HepG2 (cell line): ENCODE data around the gene ETV2. TPM values are rescaled to one million over a fixed set of nuclear protein-coding genes. Genes with fewer than 3 reads are reported as not detected.

ENCODE experiments used
- FOXA3 ChIP-seq: IDR thresholded peaks from 2 replicates; pipeline ENCODE4 v1.6.1; 2016; ENCODE audit warnings: missing genetic modification reagents, missing compliant biosample characterization
- GPN1 ChIP-seq: sonication (generic); formaldehyde crosslinking; IDR thresholded peaks from 2 replicates; pipeline ENCODE4 v1.5.1; 2020; ENCODE audit warnings: missing genetic modification reagents, borderline replicate concordance
- HMG20A ChIP-seq: IDR thresholded peaks from 2 replicates; pipeline ENCODE4 v1.6.1; 2016; ENCODE audit warnings: borderline replicate concordance
- HNF4A ChIP-seq: sonication (generic); formaldehyde crosslinking; IDR thresholded peaks from 2 replicates; pipeline ENCODE4 v1.4.0; 2020; ENCODE audit warnings: missing genetic modification reagents
- LRRFIP1 ChIP-seq: sonication (generic); formaldehyde crosslinking; conservative IDR thresholded peaks from 2 replicates; pipeline ENCODE4 v1.4.0; 2020; ENCODE audit warnings: missing genetic modification reagents
- MATR3 ChIP-seq: sonication (generic); formaldehyde crosslinking; IDR thresholded peaks from 2 replicates; pipeline ENCODE4 v1.4.0; 2020; ENCODE audit warnings: missing genetic modification reagents
- NPAS2 ChIP-seq: sonication (generic); formaldehyde crosslinking; IDR thresholded peaks from 2 replicates; pipeline ENCODE4 v1.8.0; 2022; ENCODE audit warnings: mild to moderate bottlenecking, missing genetic modification reagents, borderline replicate concordance
- POLR2AphosphoS2 ChIP-seq: IDR thresholded peaks from 2 replicates; pipeline ENCODE4 v1.6.1; 2011; ENCODE audit warnings: low read depth, low read length, improper control_type of control experiment
- RARG ChIP-seq: sonication (generic); formaldehyde crosslinking; IDR thresholded peaks from 2 replicates; pipeline ENCODE4 v1.4.0; 2020; ENCODE audit warnings: low read depth, mild to moderate bottlenecking, missing genetic modification reagents
- RELA ChIP-seq: sonication (generic); formaldehyde crosslinking; IDR thresholded peaks from 2 replicates; pipeline ENCODE4 v1.4.0; 2020; ENCODE audit warnings: missing genetic modification reagents
- SMAD3 ChIP-seq: sonication (generic); formaldehyde crosslinking; IDR thresholded peaks from 2 replicates; pipeline ENCODE4 v1.4.0; 2020; ENCODE audit warnings: missing genetic modification reagents
- SPEN ChIP-seq: sonication (generic); formaldehyde crosslinking; IDR thresholded peaks from 2 replicates; pipeline ENCODE4 v1.5.1; 2020; ENCODE audit warnings: low read depth, mild to moderate bottlenecking, missing genetic modification reagents
- ZKSCAN1 ChIP-seq: fragments of 150-350 bp; IDR thresholded peaks from 2 replicates; pipeline ENCODE4 v1.6.1; 2014; ENCODE audit warnings: low read length
- ZMAT3 ChIP-seq: sonication (generic); formaldehyde crosslinking; conservative IDR thresholded peaks from 2 replicates; pipeline ENCODE4 v1.7.0; 2021; ENCODE audit warnings: missing genetic modification reagents
- ZNF225 ChIP-seq: sonication (generic); formaldehyde crosslinking; IDR thresholded peaks from 2 replicates; pipeline ENCODE4 v1.4.0; 2020; ENCODE audit warnings: mild to moderate bottlenecking, missing genetic modification reagents
- ZNF33B ChIP-seq: sonication (generic); formaldehyde crosslinking; IDR thresholded peaks from 2 replicates; pipeline ENCODE4 v1.5.1; 2020; ENCODE audit warnings: mild to moderate bottlenecking, missing genetic modification reagents
- ZNF383 ChIP-seq: sonication (generic); formaldehyde crosslinking; IDR thresholded peaks from 2 replicates; pipeline ENCODE4 v1.4.0; 2020; ENCODE audit warnings: missing genetic modification reagents, mild to moderate bottlenecking, borderline replicate concordance
- ZNF546 ChIP-seq: sonication (generic); formaldehyde crosslinking; conservative IDR thresholded peaks from 2 replicates; pipeline ENCODE4 v1.8.1; 2023; ENCODE audit warnings: mild to moderate bottlenecking, missing genetic modification reagents
- ZNF615 ChIP-seq: sonication (generic); formaldehyde crosslinking; IDR thresholded peaks from 2 replicates; pipeline ENCODE4 v1.5.0; 2020; ENCODE audit warnings: mild to moderate bottlenecking, missing genetic modification reagents, borderline replicate concordance
- ZNF781 ChIP-seq: sonication (generic); formaldehyde crosslinking; IDR thresholded peaks from 2 replicates; pipeline ENCODE4 v1.5.1; 2020; ENCODE audit warnings: borderline replicate concordance, mild to moderate bottlenecking, missing genetic modification reagents; ENCODE audit errors: not compliant biosample characterization
- polyA plus RNA-seq, 8 experiments: library from polyadenylated mRNA; depleted of rRNA in 3 of 8; stranded (reverse) in 7 of 8; unstranded in 1 of 8; fragments of >200 nt; fragmentation: Illumina TruSeq in 4 of 8; extraction: Trizol in 4 of 8; gene quantifications; 2 replicates each; pipeline versions ENCODE4 v1.2.1 to v1.2.3, GENCODE V29; 2011 to 2016; ENCODE audit warnings: low read depth in 4 of 8, missing spikeins in 1 of 8, mixed read lengths in 1 of 8; ENCODE audit not compliant: insufficient read depth in 1 of 8
- total RNA-seq, 5 experiments: library from RNA; depleted of rRNA; stranded (reverse); fragments of >200 nt; fragmentation: Illumina TruSeq; extraction: Trizol; gene quantifications; 2 replicates each; pipeline ENCODE4 v1.2.3, GENCODE V29; 2016; ENCODE audit warnings: low read depth in 1 of 5
- TF ChIP-seq, protein P1 (sequence below): sonication (generic); formaldehyde crosslinking; IDR thresholded peaks from 2 replicates; pipeline ENCODE4 v1.4.0; 2020; ENCODE audit warnings: missing genetic modification reagents
- TF ChIP-seq, protein P2 (sequence below): fragments of 450-650 bp; IDR thresholded peaks from 2 replicates; pipeline ENCODE4 v1.6.1; 2017; ENCODE audit warnings: mild to moderate bottlenecking

ETV2 gene
- total and polyA plus RNA-seq, 2 of the 13 experiments (the other 11 are each of a cell fraction or from before 2014, with no cell fraction given) = 0.07 to 0.20 TPM

DNA sequence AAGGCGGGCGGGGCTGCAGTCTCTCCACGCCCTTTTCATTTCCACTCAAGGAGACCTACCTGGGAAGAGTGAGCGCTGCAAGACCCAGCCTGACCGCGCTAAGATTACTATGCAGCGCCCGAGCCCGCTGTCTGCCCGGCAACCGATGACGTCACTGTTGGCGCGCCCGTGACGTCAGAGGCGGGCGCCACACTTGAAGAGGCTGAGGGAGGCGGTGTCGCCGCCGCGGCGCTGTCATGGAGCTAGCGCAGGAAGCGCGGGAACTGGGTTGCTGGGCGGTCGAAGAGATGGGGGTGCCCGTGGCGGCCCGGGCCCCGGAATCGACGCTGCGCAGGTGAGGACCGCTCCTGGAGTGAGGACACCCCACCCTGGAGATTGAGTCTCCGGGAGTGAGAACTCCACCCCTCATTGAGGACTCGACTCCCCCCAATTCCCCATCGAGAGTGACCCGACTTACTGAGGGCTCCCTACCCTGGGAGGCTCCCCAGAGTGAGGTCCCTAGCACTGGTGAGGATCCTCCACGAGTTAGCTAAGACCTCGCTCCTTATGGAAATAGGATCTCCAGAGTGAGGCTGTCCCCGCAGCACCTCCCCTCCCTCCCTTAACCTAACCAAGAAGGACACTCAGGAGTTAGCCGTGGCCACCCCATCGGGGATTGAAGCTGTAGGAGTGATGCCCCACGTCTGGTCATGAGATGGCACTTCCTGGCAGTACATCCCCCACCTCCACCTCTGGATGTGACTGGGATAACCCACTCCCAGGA, 28.8 kb upstream of the ETV2 start, which contains the start of gene HAUS5 (continued):
- TF ChIP-seq, protein P1, sequence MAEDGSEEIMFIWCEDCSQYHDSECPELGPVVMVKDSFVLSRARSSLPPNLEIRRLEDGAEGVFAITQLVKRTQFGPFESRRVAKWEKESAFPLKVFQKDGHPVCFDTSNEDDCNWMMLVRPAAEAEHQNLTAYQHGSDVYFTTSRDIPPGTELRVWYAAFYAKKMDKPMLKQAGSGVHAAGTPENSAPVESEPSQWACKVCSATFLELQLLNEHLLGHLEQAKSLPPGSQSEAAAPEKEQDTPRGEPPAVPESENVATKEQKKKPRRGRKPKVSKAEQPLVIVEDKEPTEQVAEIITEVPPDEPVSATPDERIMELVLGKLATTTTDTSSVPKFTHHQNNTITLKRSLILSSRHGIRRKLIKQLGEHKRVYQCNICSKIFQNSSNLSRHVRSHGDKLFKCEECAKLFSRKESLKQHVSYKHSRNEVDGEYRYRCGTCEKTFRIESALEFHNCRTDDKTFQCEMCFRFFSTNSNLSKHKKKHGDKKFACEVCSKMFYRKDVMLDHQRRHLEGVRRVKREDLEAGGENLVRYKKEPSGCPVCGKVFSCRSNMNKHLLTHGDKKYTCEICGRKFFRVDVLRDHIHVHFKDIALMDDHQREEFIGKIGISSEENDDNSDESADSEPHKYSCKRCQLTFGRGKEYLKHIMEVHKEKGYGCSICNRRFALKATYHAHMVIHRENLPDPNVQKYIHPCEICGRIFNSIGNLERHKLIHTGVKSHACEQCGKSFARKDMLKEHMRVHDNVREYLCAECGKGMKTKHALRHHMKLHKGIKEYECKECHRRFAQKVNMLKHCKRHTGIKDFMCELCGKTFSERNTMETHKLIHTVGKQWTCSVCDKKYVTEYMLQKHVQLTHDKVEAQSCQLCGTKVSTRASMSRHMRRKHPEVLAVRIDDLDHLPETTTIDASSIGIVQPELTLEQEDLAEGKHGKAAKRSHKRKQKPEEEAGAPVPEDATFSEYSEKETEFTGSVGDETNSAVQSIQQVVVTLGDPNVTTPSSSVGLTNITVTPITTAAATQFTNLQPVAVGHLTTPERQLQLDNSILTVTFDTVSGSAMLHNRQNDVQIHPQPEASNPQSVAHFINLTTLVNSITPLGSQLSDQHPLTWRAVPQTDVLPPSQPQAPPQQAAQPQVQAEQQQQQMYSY = no peak
- TF ChIP-seq ZNF383 = no peak
- TF ChIP-seq HNF4A = no peak
- no peak for TF ChIP-seq LRRFIP1 (CRISPR knock-in tag)
- no peak for TF ChIP-seq RARG (CRISPR knock-in tag)
- TF ChIP-seq SMAD3 (CRISPR knock-in tag) = 0 out of 2 replicates have a peak, but pooled peaks have one; percentile 30
- no peak for TF ChIP-seq ZNF33B (CRISPR knock-in tag)
- no peak for TF ChIP-seq ZKSCAN1
- TF ChIP-seq POLR2AphosphoS2 = no peak
- no peak for TF ChIP-seq ZNF225 (CRISPR knock-in tag)
- no peak for TF ChIP-seq HMG20A (CRISPR knock-in tag)
- peak; percentile 45; the same call in 1 of the 2 replicates for TF ChIP-seq FOXA3
- no peak for TF ChIP-seq NPAS2 (CRISPR knock-in tag)
- TF ChIP-seq, protein P2, sequence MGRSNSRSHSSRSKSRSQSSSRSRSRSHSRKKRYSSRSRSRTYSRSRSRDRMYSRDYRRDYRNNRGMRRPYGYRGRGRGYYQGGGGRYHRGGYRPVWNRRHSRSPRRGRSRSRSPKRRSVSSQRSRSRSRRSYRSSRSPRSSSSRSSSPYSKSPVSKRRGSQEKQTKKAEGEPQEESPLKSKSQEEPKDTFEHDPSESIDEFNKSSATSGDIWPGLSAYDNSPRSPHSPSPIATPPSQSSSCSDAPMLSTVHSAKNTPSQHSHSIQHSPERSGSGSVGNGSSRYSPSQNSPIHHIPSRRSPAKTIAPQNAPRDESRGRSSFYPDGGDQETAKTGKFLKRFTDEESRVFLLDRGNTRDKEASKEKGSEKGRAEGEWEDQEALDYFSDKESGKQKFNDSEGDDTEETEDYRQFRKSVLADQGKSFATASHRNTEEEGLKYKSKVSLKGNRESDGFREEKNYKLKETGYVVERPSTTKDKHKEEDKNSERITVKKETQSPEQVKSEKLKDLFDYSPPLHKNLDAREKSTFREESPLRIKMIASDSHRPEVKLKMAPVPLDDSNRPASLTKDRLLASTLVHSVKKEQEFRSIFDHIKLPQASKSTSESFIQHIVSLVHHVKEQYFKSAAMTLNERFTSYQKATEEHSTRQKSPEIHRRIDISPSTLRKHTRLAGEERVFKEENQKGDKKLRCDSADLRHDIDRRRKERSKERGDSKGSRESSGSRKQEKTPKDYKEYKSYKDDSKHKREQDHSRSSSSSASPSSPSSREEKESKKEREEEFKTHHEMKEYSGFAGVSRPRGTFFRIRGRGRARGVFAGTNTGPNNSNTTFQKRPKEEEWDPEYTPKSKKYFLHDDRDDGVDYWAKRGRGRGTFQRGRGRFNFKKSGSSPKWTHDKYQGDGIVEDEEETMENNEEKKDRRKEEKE = no peak
- no peak for TF ChIP-seq RELA
- TF ChIP-seq ZMAT3 (CRISPR knock-in tag) = no peak
- TF ChIP-seq ZNF781 (CRISPR knock-in tag) = peak; percentile 35
- TF ChIP-seq ZNF546 = no peak
- no peak for TF ChIP-seq ZNF615 (CRISPR knock-in tag)
- no peak for TF ChIP-seq MATR3
- no peak for TF ChIP-seq GPN1
- TF ChIP-seq SPEN = peak; percentile 92
